Activated CD8-positive, alpha-beta memory T cell treated with anti-CD3 and anti-CD28 coated beads for 48 hours (primary cell): ENCODE measurements around the gene GALNT1.

Source experiments
- DNase-seq, 3 experiments: peaks; one replicate each; pipeline ENCODE4 v3.0.0-alpha.2; 2020; ENCODE audit warnings: low read depth in 2 of 3, low spot score in 2 of 3

GALNT1 gene

GRCh38 chr18:35749701-35750100 is 168.2 kb downstream of the GALNT1 start:
- no peak for DNase-seq

- DNase-seq = no peak
Measured at GRCh38 chr18:35750929-35751328, 169.4 kb downstream of the GALNT1 start.

GRCh38 chr18:35753306-35753910 is 171.9 kb downstream of the GALNT1 start:
- DNase-seq = no peak

GRCh38 chr18:35754464-35754863 is 172.9 kb downstream of the GALNT1 start:
- no peak for DNase-seq

GRCh38 chr18:35755369-35755768 is 173.8 kb downstream of the GALNT1 start:
- no peak for DNase-seq

- peak in 1 of 3 experiments; percentile 32 for DNase-seq
Measured at GRCh38 chr18:35756506-35757117, 175.1 kb downstream of the GALNT1 start.
